HFFc6 (cell line): ENCODE results near the gene PRTN3. TPM values are rescaled to one million over a fixed set of nuclear protein-coding genes. Genes with fewer than 3 reads are reported as not detected.
"Not testable (repeated sequence)": the region's sequence is repeated elsewhere in the genome, so short reads cannot be mapped to it uniquely, and the experiment has no call there.

Experiments
- DNase-seq: peaks from one replicate; pipeline ENCODE4 v3.0.0-alpha.2; 2018
- H3K27ac Mint-ChIP-seq: 2 replicates; pipeline ENCODE4 v1.8.0; 2020; ENCODE audit warnings: mild to moderate bottlenecking, mixed read lengths
- H3K27me3 Mint-ChIP-seq: 2 replicates; pipeline ENCODE4 v1.8.0; 2021; ENCODE audit warnings: mild to moderate bottlenecking, moderate library complexity, mixed read lengths; ENCODE audit not compliant: insufficient read depth
- H3K36me3 Mint-ChIP-seq: 2 replicates; pipeline ENCODE4 v1.8.0; 2021; ENCODE audit warnings: low read depth, mixed read lengths
- H3K4me1 Mint-ChIP-seq: 2 replicates; pipeline ENCODE4 v1.8.0; 2020; ENCODE audit warnings: low read depth, mixed read lengths
- H3K4me3 Mint-ChIP-seq: 2 replicates; pipeline ENCODE4 v1.8.0; 2020; ENCODE audit warnings: mild to moderate bottlenecking, moderate library complexity, mixed read lengths
- H3K9me3 Mint-ChIP-seq: 2 replicates; pipeline ENCODE4 v1.8.0; 2020; ENCODE audit warnings: mild to moderate bottlenecking, mixed read lengths
- total RNA-seq, 6 experiments: library from RNA; stranded (reverse); fragmentation: NEBNext Ultra II Directional; extraction: Animal tissue kit (Norgen Biotek cat#: 25700); gene quantifications; 2 replicates in 1 of 6; 3 replicates in 5 of 6; pipeline ENCODE4 v1.2.3, GENCODE V29; 2021
- TF ChIP-seq, protein P1 (sequence below): fragments of 200-600 bp; sonication (generic); IDR thresholded peaks from 2 replicates; pipeline ENCODE4 v1.5.0; 2021; ENCODE audit warnings: antibody characterized with exemption, mild to moderate bottlenecking

Gene PRTN3
- total RNA-seq, 6 experiments from 2014 or later, result not detected

DNA sequence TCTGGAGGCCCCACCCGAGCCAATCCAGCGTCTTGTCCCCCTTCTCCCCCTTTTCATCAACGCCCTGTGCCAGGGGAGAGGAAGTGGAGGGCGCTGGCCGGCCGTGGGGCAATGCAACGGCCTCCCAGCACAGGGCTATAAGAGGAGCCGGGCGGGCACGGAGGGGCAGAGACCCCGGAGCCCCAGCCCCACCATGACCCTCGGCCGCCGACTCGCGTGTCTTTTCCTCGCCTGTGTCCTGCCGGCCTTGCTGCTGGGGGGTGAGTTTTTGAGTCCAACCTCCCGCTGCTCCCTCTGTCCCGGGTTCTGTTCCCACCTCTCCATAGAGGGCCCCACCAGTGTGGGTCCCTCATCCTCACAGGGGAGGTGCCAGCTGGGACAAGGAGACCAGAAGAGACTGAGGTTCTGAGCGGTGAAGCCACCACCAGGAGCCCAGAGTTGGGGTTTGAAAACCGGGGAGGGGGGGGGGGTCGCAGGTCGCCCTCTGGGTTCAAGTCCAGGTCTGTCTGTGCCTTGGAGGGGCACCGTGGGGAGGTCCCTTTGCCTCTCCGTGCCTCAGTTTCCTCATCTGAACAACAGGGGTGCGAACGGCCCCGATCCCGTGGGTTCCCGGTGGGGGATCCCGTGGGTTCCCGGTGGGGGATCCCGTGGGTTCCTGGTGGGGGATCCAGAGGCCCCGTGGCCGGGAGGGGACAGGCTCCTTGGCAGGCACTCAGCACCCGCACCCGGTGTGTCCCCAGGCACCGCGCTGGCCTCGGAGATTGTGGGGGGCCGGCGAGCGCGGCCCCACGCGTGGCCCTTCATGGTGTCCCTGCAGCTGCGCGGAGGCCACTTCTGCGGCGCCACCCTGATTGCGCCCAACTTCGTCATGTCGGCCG is 11.6 kb downstream of the PRTN3 start, which contains the start of gene ELANE:
ELANE (plus strand) TSS at position 168 of the 878 bp plus-strand sequence; CDS start at position 194, 26 bp downstream.
- H3K4me3 Mint-ChIP-seq, result no peak within 1 kb of the TSS
- H3K4me1 Mint-ChIP-seq, result no peaks in the 10 kb centered on the region
- H3K27ac Mint-ChIP-seq, result no peak within 1 kb of the TSS; the same call in 1 of the 2 replicates
- H3K27me3 Mint-ChIP-seq, result peaks cover under 1% of the 10 kb centered on the region; the same call in 1 of the 2 replicates
- no peaks in the 10 kb centered on the region for H3K9me3 Mint-ChIP-seq
- H3K36me3 Mint-ChIP-seq, result no peaks in the 10 kb centered on the region
- TF ChIP-seq, protein P1, sequence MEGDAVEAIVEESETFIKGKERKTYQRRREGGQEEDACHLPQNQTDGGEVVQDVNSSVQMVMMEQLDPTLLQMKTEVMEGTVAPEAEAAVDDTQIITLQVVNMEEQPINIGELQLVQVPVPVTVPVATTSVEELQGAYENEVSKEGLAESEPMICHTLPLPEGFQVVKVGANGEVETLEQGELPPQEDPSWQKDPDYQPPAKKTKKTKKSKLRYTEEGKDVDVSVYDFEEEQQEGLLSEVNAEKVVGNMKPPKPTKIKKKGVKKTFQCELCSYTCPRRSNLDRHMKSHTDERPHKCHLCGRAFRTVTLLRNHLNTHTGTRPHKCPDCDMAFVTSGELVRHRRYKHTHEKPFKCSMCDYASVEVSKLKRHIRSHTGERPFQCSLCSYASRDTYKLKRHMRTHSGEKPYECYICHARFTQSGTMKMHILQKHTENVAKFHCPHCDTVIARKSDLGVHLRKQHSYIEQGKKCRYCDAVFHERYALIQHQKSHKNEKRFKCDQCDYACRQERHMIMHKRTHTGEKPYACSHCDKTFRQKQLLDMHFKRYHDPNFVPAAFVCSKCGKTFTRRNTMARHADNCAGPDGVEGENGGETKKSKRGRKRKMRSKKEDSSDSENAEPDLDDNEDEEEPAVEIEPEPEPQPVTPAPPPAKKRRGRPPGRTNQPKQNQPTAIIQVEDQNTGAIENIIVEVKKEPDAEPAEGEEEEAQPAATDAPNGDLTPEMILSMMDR, result no peak
- no peak for DNase-seq

DNA sequence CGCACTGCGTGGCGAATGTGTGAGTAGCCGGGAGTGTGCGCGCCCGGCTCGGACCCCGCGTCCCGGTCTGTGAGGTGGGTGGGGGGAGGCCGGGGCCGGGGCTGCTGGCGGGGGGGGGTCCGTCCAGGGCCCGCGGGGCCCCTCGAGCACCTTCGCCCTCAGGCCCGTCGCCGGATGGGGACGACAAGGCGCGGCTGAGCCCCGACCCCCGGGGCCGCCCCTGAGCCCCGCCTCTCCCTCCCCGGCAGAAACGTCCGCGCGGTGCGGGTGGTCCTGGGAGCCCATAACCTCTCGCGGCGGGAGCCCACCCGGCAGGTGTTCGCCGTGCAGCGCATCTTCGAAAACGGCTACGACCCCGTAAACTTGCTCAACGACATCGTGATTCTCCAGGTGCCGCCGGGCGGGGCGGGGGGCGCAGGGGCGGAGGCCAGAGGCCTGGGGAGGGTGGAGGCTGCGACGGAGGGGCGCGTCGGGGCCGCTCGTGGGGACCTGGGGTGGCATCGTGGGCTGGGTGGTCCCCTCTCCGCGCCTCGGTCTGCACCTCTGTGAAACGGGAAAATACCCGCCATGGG is 12.3 kb downstream of the PRTN3 start:
- Mint-ChIP-seq H3K27ac (no peak overlapping the region), H3K4me3 (no peak overlapping the region)
- DNase-seq, result no peak

DNA sequence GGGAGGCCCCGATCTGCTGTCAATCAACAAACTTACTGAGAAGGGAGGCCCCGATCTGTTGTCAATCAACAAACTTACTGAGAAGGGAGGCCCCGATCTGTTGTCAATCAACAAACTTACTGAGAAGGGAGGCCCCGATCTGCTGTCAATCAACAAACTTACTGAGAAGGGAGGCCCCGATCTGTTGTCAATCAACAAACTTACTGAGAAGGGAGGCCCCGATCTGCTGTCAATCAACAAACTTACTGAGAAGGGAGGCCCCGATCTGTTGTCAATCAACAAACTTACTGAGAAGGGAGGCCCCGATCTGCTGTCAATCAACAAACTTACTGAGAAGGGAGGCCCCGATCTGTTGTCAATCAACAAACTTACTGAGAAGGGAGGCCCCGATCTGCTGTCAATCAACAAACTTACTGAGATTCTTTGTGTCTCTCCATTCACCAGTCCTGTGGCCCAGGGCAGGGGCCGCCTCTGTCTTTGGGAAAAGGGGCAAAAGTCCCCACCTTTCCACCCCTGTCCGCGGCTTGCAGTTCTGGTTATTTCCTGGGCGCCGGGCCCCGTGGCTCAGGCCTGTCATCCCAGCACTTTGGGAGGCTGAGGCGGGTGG is 12.9 kb downstream of the PRTN3 start:
- H3K4me3 Mint-ChIP-seq, H3K27me3 Mint-ChIP-seq, DNase-seq, H3K36me3 Mint-ChIP-seq, H3K4me1 Mint-ChIP-seq, H3K27ac Mint-ChIP-seq, H3K9me3 Mint-ChIP-seq: not testable (repeated sequence)

More for the DNA sequence above, 12.3 kb downstream of the PRTN3 start:
- Mint-ChIP-seq H3K9me3 (no peaks in the 10 kb centered on the region), H3K27me3 (no peaks in the 10 kb centered on the region; the same call in 1 of the 2 replicates), H3K4me1 (no peaks in the 10 kb centered on the region), H3K36me3 (no peaks in the 10 kb centered on the region)
- TF ChIP-seq, protein P1, result no peak

DNA sequence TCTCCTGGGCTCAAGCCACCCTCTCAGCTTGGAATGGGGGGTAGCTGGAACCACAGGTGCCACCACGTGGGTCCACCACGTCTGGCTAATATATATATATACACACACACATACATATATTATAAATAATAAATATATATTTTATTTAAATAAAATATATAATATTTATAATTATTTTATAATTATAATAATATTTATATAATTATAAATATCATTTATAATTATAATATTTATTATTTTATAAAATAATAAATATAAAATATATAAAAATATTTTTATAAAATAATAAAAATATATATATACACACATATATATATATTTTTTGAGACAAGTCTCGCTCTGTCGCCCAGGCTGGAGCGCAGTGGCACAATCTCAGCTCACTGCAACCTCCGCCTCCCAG is 13.8 kb downstream of the PRTN3 start:
- TF ChIP-seq, protein P1, result no peak
- no peaks in the 10 kb centered on the region for H3K4me1 Mint-ChIP-seq
- H3K27ac Mint-ChIP-seq, result no peak overlapping the region
- no peak for DNase-seq
- peaks cover 4% of the 10 kb centered on the region; the same call in 1 of the 2 replicates for H3K27me3 Mint-ChIP-seq
- H3K36me3 Mint-ChIP-seq, result no peaks in the 10 kb centered on the region
- no peak overlapping the region for H3K4me3 Mint-ChIP-seq
- no peaks in the 10 kb centered on the region for H3K9me3 Mint-ChIP-seq

DNA sequence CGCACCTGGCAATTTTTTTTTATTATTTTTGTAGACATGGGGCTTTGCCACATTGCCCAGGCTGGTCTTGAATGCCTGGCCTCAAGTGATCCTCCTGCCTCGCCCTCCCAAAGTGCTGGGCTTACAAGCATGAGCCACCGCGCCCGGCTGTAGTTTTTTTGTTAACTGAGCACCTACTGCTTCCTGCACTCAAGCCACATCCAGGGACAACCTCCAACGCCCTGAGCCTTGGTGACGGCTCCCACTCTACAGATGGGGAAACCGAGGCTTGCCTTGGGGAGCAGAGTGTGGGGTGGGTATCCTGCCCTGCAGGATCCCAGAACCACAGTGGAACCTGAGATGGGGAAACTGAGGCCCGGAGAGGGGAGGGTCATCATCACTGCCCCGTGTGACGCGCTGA is 14.3 kb downstream of the PRTN3 start:
- H3K36me3 Mint-ChIP-seq, result no peaks in the 10 kb centered on the region

More for the DNA sequence above, 14.3 kb downstream of the PRTN3 start:
- H3K4me1 Mint-ChIP-seq, result no peaks in the 10 kb centered on the region
- no peak overlapping the region for H3K4me3 Mint-ChIP-seq
- TF ChIP-seq, protein P1, result no peak
- no peak for DNase-seq
- no peaks in the 10 kb centered on the region for H3K9me3 Mint-ChIP-seq
- peaks cover 4% of the 10 kb centered on the region; the same call in 1 of the 2 replicates for H3K27me3 Mint-ChIP-seq
- no peak overlapping the region for H3K27ac Mint-ChIP-seq
